Measurements from ENCODE around the gene PIP5K1B.

Gene PIP5K1B

DNA sequence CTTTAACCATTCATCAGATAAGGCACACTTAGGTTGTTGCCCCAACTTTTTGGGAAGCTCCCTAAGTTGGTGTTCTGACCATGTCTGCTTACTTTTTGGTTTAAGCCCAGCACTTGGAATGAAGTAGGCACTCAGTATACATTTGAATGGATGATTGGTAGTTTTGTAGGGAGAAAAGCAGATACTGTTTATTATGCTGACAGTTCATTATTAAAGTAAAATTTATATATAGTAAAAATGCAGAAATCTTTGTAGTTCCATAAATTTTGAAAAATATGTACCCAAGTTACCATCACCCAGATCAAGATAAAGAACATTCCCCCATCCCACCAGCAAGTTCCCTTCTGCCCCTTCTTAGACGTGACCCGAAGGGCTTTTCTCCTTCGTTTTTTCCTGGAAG is 273.5 kb downstream of the PIP5K1B start:
- no peak for TF ChIP-seq TAF1 (IDR thresholded peaks at IDR 0.05; ENCODE audit: borderline replicate concordance, insufficient read depth, low read length)
- TF ChIP-seq POLR2AphosphoS5 (IDR thresholded peaks at IDR 0.05; ENCODE audit: low read depth, low read length): no peak
- TF ChIP-seq, protein P1, sequence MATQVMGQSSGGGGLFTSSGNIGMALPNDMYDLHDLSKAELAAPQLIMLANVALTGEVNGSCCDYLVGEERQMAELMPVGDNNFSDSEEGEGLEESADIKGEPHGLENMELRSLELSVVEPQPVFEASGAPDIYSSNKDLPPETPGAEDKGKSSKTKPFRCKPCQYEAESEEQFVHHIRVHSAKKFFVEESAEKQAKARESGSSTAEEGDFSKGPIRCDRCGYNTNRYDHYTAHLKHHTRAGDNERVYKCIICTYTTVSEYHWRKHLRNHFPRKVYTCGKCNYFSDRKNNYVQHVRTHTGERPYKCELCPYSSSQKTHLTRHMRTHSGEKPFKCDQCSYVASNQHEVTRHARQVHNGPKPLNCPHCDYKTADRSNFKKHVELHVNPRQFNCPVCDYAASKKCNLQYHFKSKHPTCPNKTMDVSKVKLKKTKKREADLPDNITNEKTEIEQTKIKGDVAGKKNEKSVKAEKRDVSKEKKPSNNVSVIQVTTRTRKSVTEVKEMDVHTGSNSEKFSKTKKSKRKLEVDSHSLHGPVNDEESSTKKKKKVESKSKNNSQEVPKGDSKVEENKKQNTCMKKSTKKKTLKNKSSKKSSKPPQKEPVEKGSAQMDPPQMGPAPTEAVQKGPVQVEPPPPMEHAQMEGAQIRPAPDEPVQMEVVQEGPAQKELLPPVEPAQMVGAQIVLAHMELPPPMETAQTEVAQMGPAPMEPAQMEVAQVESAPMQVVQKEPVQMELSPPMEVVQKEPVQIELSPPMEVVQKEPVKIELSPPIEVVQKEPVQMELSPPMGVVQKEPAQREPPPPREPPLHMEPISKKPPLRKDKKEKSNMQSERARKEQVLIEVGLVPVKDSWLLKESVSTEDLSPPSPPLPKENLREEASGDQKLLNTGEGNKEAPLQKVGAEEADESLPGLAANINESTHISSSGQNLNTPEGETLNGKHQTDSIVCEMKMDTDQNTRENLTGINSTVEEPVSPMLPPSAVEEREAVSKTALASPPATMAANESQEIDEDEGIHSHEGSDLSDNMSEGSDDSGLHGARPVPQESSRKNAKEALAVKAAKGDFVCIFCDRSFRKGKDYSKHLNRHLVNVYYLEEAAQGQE (IDR thresholded peaks at IDR 0.05; ENCODE audit: insufficient read depth in 1 of 2, low read depth in 2 of 2, low read length in 2 of 2): no peak
- no peak for TF ChIP-seq FOXP2 (optimal IDR thresholded peaks at IDR 0.05; ENCODE audit: borderline replicate concordance, extremely low read depth, extremely low read length, insufficient read depth)
- TF ChIP-seq SIN3A (IDR thresholded peaks at IDR 0.05; ENCODE audit: borderline replicate concordance, insufficient read depth, low read length): no peak

DNA sequence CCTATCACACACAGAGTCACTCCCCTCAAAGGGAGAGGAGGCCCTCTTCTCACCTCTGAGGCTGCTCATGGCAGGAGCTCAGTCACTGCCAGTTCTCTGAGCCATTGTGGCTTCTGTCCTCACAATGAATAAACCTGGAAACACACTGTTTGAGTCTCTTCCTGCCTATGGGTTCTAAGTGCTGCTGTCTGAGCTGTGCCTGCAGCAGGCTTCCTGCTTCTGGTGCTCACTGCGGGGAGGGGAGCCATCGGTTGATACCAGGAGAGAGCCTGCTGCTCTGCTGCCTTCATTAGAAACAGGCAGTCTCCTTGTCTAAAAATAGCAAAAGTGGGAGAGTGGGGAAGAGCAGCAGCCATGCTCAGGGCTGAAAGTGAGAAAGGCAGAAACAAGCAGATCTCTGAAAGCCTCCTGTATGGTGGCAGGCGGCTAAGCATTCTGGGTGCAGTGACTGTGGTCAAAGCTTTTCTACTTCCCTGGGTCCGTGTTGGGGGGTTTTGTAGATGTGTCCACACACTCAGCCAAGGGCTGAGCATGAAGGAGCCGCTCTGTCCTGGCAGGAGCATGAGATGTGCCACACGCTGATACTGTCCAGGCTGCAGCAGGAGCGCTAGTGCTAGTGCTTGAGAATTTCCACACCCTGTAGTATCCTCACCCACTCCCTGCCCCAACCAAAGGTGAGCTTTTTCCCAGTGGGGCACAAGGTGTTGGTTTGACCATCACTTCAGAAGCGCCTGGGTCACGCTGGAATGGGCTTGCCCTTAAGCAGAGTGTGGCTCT is 274.7 kb downstream of the PIP5K1B start:
- TF ChIP-seq, protein P1 (IDR thresholded peaks at IDR 0.05; ENCODE audit: insufficient read depth in 1 of 2, low read depth in 2 of 2, low read length in 2 of 2): no peak
- TF ChIP-seq FOXP2 (optimal IDR thresholded peaks at IDR 0.05; ENCODE audit: borderline replicate concordance, extremely low read depth, extremely low read length, insufficient read depth): no peak
- no peak for TF ChIP-seq SIN3A (IDR thresholded peaks at IDR 0.05; ENCODE audit: borderline replicate concordance, insufficient read depth, low read length)
- TF ChIP-seq POLR2AphosphoS5 (IDR thresholded peaks at IDR 0.05; ENCODE audit: low read depth, low read length): no peak
- TF ChIP-seq TAF1 (IDR thresholded peaks at IDR 0.05; ENCODE audit: borderline replicate concordance, insufficient read depth, low read length): no peak

DNA sequence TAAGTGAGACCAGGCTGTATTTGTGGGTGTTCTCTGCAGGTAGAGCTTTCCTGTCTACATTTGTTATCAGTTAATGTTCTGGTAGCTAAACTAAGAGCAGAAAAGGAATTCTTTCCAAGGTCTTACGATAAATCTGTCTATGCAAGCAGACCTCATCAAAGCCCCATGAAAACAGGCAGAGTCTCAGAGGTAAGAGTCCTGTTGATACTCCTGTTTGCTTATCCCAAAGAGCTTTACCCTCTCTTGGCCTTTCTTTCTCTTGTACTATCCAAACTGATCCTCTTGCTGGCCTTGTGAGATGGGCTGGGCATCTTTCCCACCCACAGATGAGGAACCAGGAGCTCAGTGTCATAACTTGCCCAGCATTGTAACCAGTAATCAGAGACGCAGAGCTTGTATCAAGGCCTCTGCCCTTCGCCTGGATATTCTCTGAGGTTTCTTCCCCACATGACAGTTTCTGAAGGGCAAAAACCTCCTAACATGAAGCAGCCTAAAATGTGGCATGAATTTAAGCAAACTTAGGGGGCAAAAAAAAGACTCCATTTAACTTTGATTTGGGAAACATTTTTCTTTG is 275.4 kb downstream of the PIP5K1B start:
- TF ChIP-seq, protein P1 (IDR thresholded peaks at IDR 0.05; ENCODE audit: insufficient read depth in 1 of 2, low read depth in 2 of 2, low read length in 2 of 2): no peak
- no peak for TF ChIP-seq POLR2AphosphoS5 (IDR thresholded peaks at IDR 0.05; ENCODE audit: low read depth, low read length)
- TF ChIP-seq TAF1 (IDR thresholded peaks at IDR 0.05; ENCODE audit: borderline replicate concordance, insufficient read depth, low read length): no peak
- no peak for TF ChIP-seq FOXP2 (optimal IDR thresholded peaks at IDR 0.05; ENCODE audit: borderline replicate concordance, extremely low read depth, extremely low read length, insufficient read depth)
- no peak for TF ChIP-seq SIN3A (IDR thresholded peaks at IDR 0.05; ENCODE audit: borderline replicate concordance, insufficient read depth, low read length)

DNA sequence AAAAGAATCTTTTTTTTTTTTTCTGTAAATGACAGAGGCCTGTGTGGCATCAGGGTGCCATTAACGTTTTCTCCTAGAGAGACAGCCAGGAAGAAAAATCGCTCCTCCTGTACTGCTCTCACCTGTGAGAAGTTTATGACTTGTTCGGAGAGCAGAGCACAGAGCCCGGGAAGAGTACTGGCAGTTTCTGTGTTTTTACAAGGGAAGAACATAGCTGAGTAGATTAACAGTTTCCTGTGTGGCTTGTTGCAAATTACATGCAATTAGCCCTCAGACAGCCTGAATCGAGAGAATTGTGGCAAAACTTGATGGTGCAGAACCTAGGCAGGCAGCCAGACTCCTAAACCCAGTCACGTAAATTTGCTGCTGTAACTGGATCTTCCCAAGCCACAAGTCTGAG is 276.7 kb downstream of the PIP5K1B start:
- no peak for TF ChIP-seq FOXP2 (optimal IDR thresholded peaks at IDR 0.05; ENCODE audit: borderline replicate concordance, extremely low read depth, extremely low read length, insufficient read depth)
- no peak for TF ChIP-seq SIN3A (IDR thresholded peaks at IDR 0.05; ENCODE audit: borderline replicate concordance, insufficient read depth, low read length)
- TF ChIP-seq POLR2AphosphoS5 (IDR thresholded peaks at IDR 0.05; ENCODE audit: low read depth, low read length): no peak
- TF ChIP-seq, protein P1 (IDR thresholded peaks at IDR 0.05; ENCODE audit: insufficient read depth in 1 of 2, low read depth in 2 of 2, low read length in 2 of 2): no peak
- TF ChIP-seq TAF1 (IDR thresholded peaks at IDR 0.05; ENCODE audit: borderline replicate concordance, insufficient read depth, low read length): no peak

All from PFSK-1 (cell line).